Smooth muscle cell (in vitro differentiated cells): ENCODE data around the gene FLRT1. TPM values are rescaled to one million over a fixed set of nuclear protein-coding genes. Genes with fewer than 3 reads are reported as not detected.

ENCODE experiments used
- DNase-seq: peaks from one replicate; lab custom pipeline; 2025; ENCODE audit not compliant: unreplicated experiment; lab: John Stamatoyannopoulos, UW
- H2AFZ ChIP-seq: fragments of 200-600 bp; sonication (generic); 2 replicates; pipeline ENCODE4 v1.6.0; 2016; ENCODE audit warnings: antibody characterized with exemption, low read depth, mild to moderate bottlenecking
- H3F3A ChIP-seq: fragments of 200-600 bp; sonication (generic); 2 replicates; pipeline ENCODE4 v1.6.0; 2017; ENCODE audit warnings: antibody characterized with exemption, low read depth
- H3K27ac ChIP-seq: fragments of 200-600 bp; sonication (generic); 2 replicates; pipeline ENCODE4 v1.5.1; 2016; ENCODE audit warnings: low read depth, mild to moderate bottlenecking
- H3K27me3 ChIP-seq: fragments of 200-600 bp; sonication (generic); 2 replicates; pipeline ENCODE4 v1.6.1; 2016; ENCODE audit warnings: low read depth, mild to moderate bottlenecking
- H3K36me3 ChIP-seq: fragments of 200-600 bp; sonication (generic); 2 replicates; pipeline ENCODE4 v1.5.1; 2016; ENCODE audit warnings: low read depth
- H3K4me1 ChIP-seq: fragments of 200-600 bp; sonication (generic); 2 replicates; pipeline ENCODE4 v1.5.1; 2016; ENCODE audit warnings: low read depth
- H3K4me2 ChIP-seq: fragments of 200-600 bp; sonication (generic); 2 replicates; pipeline ENCODE4 v1.6.0; 2016; ENCODE audit warnings: mild to moderate bottlenecking
- H3K4me3 ChIP-seq: fragments of 200-600 bp; sonication (generic); 2 replicates; pipeline ENCODE4 v1.5.1; 2016; ENCODE audit warnings: mild to moderate bottlenecking
- H3K79me2 ChIP-seq: fragments of 200-600 bp; sonication (generic); 2 replicates; pipeline ENCODE4 v1.6.0; 2016; ENCODE audit warnings: low read depth, mild to moderate bottlenecking
- H3K9ac ChIP-seq: fragments of 200-600 bp; sonication (generic); 2 replicates; pipeline ENCODE4 v1.6.0; 2016; ENCODE audit warnings: low read depth
- H3K9me3 ChIP-seq: fragments of 200-600 bp; sonication (generic); replicated peaks from 2 replicates; pipeline ENCODE4 v1.5.1; 2016; ENCODE audit warnings: low read depth
- H4K20me1 ChIP-seq: fragments of 200-600 bp; sonication (generic); 2 replicates; pipeline ENCODE4 v1.6.0; 2016; ENCODE audit warnings: low read depth
- WGBS: methylation state at CpG from one replicate; pipeline ENCODE4 v1.1.7; 2016; ENCODE audit warnings: low lambda C conversion rate; 5-methylcytosine and 5-hydroxymethylcytosine counted together
- polyA plus RNA-seq: library from polyadenylated mRNA; unstranded; fragments of >200 nt; fragmentation: Nextera tagmentation; extraction: Ambion mirVana; gene quantifications from 2 replicates; pipeline ENCODE4 v1.2.1, GENCODE V29; 2016
- total RNA-seq: library from RNA; depleted of rRNA; stranded (reverse); fragments of >200 nt; gene quantifications from 2 replicates; pipeline ENCODE4 v1.2.3, GENCODE V29; 2014
- TF ChIP-seq, protein P1 (sequence below): fragments of 200-600 bp; sonication (generic); IDR thresholded peaks from 2 replicates; pipeline ENCODE4 v1.5.1; 2017; ENCODE audit warnings: borderline replicate concordance, mild to moderate bottlenecking, antibody characterized with exemption; ENCODE audit not compliant: insufficient read depth, poor library complexity, severe bottlenecking

FLRT1 gene
- total and polyA plus RNA-seq, 2 experiments from 2014 or later: 0.26 to 0.76 TPM

GRCh38 chr11:64019106-64020037, 16.4 kb upstream of the FLRT1 start:
- Histone ChIP-seq H3K9me3 (no peaks in the 10 kb centered on the region), H3K4me3 (no peak overlapping the region), H3K4me2 (no peak overlapping the region), H3K36me3 (no peaks in the 10 kb centered on the region), H3K4me1 (no peaks in the 10 kb centered on the region), H3K79me2 (no peaks in the 10 kb centered on the region), H4K20me1 (peaks cover 10% of the 10 kb centered on the region), H3K27me3 (no peaks in the 10 kb centered on the region), H2AFZ (no peak overlapping the region), H3K27ac (no peak overlapping the region), H3K9ac (no peak overlapping the region), H3F3A (no peaks in the 10 kb centered on the region)
- 90% methylated on average over 21 of the region's 27 CpGs for WGBS
- no peak for DNase-seq
- TF ChIP-seq, protein P1, sequence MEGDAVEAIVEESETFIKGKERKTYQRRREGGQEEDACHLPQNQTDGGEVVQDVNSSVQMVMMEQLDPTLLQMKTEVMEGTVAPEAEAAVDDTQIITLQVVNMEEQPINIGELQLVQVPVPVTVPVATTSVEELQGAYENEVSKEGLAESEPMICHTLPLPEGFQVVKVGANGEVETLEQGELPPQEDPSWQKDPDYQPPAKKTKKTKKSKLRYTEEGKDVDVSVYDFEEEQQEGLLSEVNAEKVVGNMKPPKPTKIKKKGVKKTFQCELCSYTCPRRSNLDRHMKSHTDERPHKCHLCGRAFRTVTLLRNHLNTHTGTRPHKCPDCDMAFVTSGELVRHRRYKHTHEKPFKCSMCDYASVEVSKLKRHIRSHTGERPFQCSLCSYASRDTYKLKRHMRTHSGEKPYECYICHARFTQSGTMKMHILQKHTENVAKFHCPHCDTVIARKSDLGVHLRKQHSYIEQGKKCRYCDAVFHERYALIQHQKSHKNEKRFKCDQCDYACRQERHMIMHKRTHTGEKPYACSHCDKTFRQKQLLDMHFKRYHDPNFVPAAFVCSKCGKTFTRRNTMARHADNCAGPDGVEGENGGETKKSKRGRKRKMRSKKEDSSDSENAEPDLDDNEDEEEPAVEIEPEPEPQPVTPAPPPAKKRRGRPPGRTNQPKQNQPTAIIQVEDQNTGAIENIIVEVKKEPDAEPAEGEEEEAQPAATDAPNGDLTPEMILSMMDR: no peak

GRCh38 chr11:64020976-64021756, 14.6 kb upstream of the FLRT1 start:
- Histone ChIP-seq H3K4me1 (no peaks in the 10 kb centered on the region), H3K4me2 (no peak overlapping the region), H3K9ac (no peak overlapping the region), H3K9me3 (no peaks in the 10 kb centered on the region), H3K79me2 (no peaks in the 10 kb centered on the region), H3K27ac (no peak overlapping the region), H3F3A (no peaks in the 10 kb centered on the region), H2AFZ (no peak overlapping the region), H4K20me1 (peaks cover 10% of the 10 kb centered on the region), H3K4me3 (no peak overlapping the region), H3K36me3 (no peaks in the 10 kb centered on the region), H3K27me3 (no peaks in the 10 kb centered on the region)
- WGBS: 77% methylated on average over 14 of the region's 22 CpGs
- TF ChIP-seq, protein P1: no peak
- DNase-seq: no peak

- H4K20me1 ChIP-seq: peaks cover 10% of the 10 kb centered on the region
These were observed 14.0 kb upstream of the FLRT1 start for GRCh38 chr11:64021757-64022093.

More at GRCh38 chr11:64021757-64022093, 14.0 kb upstream of the FLRT1 start:
- 17% methylated on average over 9 of the region's 10 CpGs for WGBS
- TF ChIP-seq, protein P1: no peak
- no peaks in the 10 kb centered on the region for H3K36me3 ChIP-seq
- H3F3A ChIP-seq: no peaks in the 10 kb centered on the region
- H2AFZ ChIP-seq: no peak overlapping the region
- H3K9me3 ChIP-seq: no peaks in the 10 kb centered on the region
- no peaks in the 10 kb centered on the region for H3K4me1 ChIP-seq
- no peaks in the 10 kb centered on the region for H3K79me2 ChIP-seq
- no peak overlapping the region for H3K9ac ChIP-seq
- H3K4me3 ChIP-seq: no peak overlapping the region
- DNase-seq: no peak
- no peaks in the 10 kb centered on the region for H3K27me3 ChIP-seq
- H3K27ac ChIP-seq: no peak overlapping the region
- H3K4me2 ChIP-seq: no peak overlapping the region
